ENCODE data around the gene TBX4. TPM values are rescaled to one million over a fixed set of nuclear protein-coding genes. Genes with fewer than 3 reads are reported as not detected.

Gene TBX4
- total and polyA plus RNA-seq, 2 of the 13 experiments (the other 11 are each of a cell fraction or from before 2014, with no cell fraction given): 0.11 to 1.1 TPM

- TF ChIP-seq MEIS2 (CRISPR knock-in tag; IDR thresholded peaks at IDR 0.05) (no peak), AHDC1 (CRISPR knock-in tag; IDR thresholded peaks at IDR 0.05; ENCODE audit: borderline replicate concordance) (peak; percentile 81; the same call in 1 of the 2 replicates), ZNF564 (CRISPR knock-in tag; IDR thresholded peaks at IDR 0.05) (peak; percentile 4; the same call in 1 of the 2 replicates), ZNF552 (CRISPR knock-in tag; IDR thresholded peaks at IDR 0.05; ENCODE audit: borderline replicate concordance) (no peak), SMAD9 (CRISPR knock-in tag; IDR thresholded peaks at IDR 0.05) (no peak), MED1 (CRISPR knock-in tag; IDR thresholded peaks at IDR 0.05) (0 out of 2 replicates have a peak, but pooled peaks have one; percentile 37), HMGXB4 (CRISPR knock-in tag; IDR thresholded peaks at IDR 0.05; ENCODE audit: borderline replicate concordance in 1 of 2, low read depth in 1 of 2) (0 out of 4 replicates have a peak, but pooled peaks of 1 of the 2 experiments have one; percentile 30), ARID4A (CRISPR knock-in tag; IDR thresholded peaks at IDR 0.05; ENCODE audit: borderline replicate concordance) (peak; percentile 36; the same call in 1 of the 2 replicates)
- TF ChIP-seq, protein P1, sequence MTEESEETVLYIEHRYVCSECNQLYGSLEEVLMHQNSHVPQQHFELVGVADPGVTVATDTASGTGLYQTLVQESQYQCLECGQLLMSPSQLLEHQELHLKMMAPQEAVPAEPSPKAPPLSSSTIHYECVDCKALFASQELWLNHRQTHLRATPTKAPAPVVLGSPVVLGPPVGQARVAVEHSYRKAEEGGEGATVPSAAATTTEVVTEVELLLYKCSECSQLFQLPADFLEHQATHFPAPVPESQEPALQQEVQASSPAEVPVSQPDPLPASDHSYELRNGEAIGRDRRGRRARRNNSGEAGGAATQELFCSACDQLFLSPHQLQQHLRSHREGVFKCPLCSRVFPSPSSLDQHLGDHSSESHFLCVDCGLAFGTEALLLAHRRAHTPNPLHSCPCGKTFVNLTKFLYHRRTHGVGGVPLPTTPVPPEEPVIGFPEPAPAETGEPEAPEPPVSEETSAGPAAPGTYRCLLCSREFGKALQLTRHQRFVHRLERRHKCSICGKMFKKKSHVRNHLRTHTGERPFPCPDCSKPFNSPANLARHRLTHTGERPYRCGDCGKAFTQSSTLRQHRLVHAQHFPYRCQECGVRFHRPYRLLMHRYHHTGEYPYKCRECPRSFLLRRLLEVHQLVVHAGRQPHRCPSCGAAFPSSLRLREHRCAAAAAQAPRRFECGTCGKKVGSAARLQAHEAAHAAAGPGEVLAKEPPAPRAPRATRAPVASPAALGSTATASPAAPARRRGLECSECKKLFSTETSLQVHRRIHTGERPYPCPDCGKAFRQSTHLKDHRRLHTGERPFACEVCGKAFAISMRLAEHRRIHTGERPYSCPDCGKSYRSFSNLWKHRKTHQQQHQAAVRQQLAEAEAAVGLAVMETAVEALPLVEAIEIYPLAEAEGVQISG (CRISPR knock-in tag; IDR thresholded peaks at IDR 0.05): peak; percentile 43
These were observed 42.3 kb downstream of the TBX4 start (continued) for GRCh38 chr17:61494325-61495160.

All from HepG2 (cell line).